H1 (cell line): ENCODE results near the gene OPHN1. TPM values are rescaled to one million over a fixed set of nuclear protein-coding genes. Genes with fewer than 3 reads are reported as not detected.

Experiments used
- CTCF ChIA-PET: fragments of 300-600 bp; sonication (Branson Sonifier 250); formaldehyde crosslinking; loops from one replicate; lab custom pipeline; 2021; ENCODE audit not compliant: partially characterized antibody; lab: Charles Lee
- POLR2A ChIA-PET: fragments of 300-600 bp; sonication (Branson Sonifier 250); formaldehyde crosslinking; loops from one replicate; lab custom pipeline; 2021; ENCODE audit warnings: inconsistent platforms; ENCODE audit not compliant: partially characterized antibody; lab: Charles Lee
- DNase-seq, 2 experiments: peaks; one replicate each; pipeline versions ENCODE4 v3.0.0 to v3.0.0-alpha.2; 2010 to 2022; ENCODE audit warnings: low spot score in 2 of 2, low read depth in 1 of 2, mixed read lengths in 1 of 2
- FAIRE-seq: peaks from 2 replicates; lab custom pipeline; 2011; peaks lifted over from hg19 to GRCh38; lab: Jason Lieb, UNC
- H2AFZ ChIP-seq: 2 replicates; pipeline ENCODE4 v1.8.1; 2012; ENCODE audit warnings: low read length, inconsistent platforms
- H2AK5ac ChIP-seq: 2 replicates; pipeline ENCODE4 v1.6.1; 2013; ENCODE audit warnings: low read depth, low read length
- H2BK120ac ChIP-seq: replicated peaks from 2 replicates; pipeline ENCODE3; 2013; ENCODE audit warnings: low read depth, low read length, inconsistent platforms
- H2BK12ac ChIP-seq: 2 replicates; pipeline ENCODE4 v1.6.1; 2013; ENCODE audit warnings: low read depth, low read length
- H2BK15ac ChIP-seq: 2 replicates; pipeline ENCODE4 v1.6.1; 2013; ENCODE audit warnings: low read length
- H2BK20ac ChIP-seq: 2 replicates; pipeline ENCODE4 v1.6.1; 2013; ENCODE audit warnings: low read length
- H2BK5ac ChIP-seq: 2 replicates; pipeline ENCODE4 v1.6.1; 2013; ENCODE audit warnings: low read depth, low read length
- H3K14ac ChIP-seq: 2 replicates; pipeline ENCODE4 v1.6.1; 2013; ENCODE audit warnings: inconsistent platforms; ENCODE audit not compliant: insufficient read length
- H3K18ac ChIP-seq: 2 replicates; pipeline ENCODE4 v1.6.1; 2013; ENCODE audit warnings: low read length; ENCODE audit errors: extremely low read depth
- H3K23ac ChIP-seq: 2 replicates; pipeline ENCODE4 v1.6.1; 2013; ENCODE audit warnings: inconsistent platforms; ENCODE audit not compliant: insufficient read length
- H3K23me2 ChIP-seq: 2 replicates; pipeline ENCODE4 v1.6.1; 2013; ENCODE audit warnings: low read depth, low read length
- H3K27ac ChIP-seq: 2 replicates; pipeline ENCODE4 v1.6.1; 2011; ENCODE audit warnings: low read depth, low read length, inconsistent platforms
- H3K27me3 ChIP-seq, 4 experiments: replicated peaks in 1 of 4; 1 replicate in 1 of 4; 2 replicates in 3 of 4; pipeline versions ENCODE4 v1.6.1 to v1.8.1; 2011 to 2013; ENCODE audit warnings: low read length in 3 of 4, mild to moderate bottlenecking in 3 of 4, inconsistent platforms in 2 of 4, mixed read lengths in 2 of 4, moderate library complexity in 1 of 4; ENCODE audit not compliant: control insufficient read depth in 3 of 4, insufficient read depth in 3 of 4; ENCODE audit errors: extremely low read depth in 1 of 4
- H3K36me3 ChIP-seq, 4 experiments: 2 replicates each; pipeline versions ENCODE4 v1.6.1 to v1.8.1; 2011 to 2013; ENCODE audit warnings: mild to moderate bottlenecking in 4 of 4, low read length in 3 of 4, moderate library complexity in 2 of 4, control low read depth in 1 of 4, inconsistent platforms in 1 of 4; ENCODE audit not compliant: insufficient read depth in 4 of 4, control insufficient read depth in 2 of 4
- H3K4ac ChIP-seq: replicated peaks from 2 replicates; pipeline ENCODE3; 2013; ENCODE audit warnings: low read length, low read depth, mixed read lengths, inconsistent platforms; ENCODE audit not compliant: insufficient read length
- H3K4me1 ChIP-seq, 4 experiments: replicated peaks in 1 of 4; 1 replicate in 1 of 4; 2 replicates in 3 of 4; pipeline versions ENCODE4 v1.6.1 to v1.8.1; 2011 to 2013; ENCODE audit warnings: low read length in 3 of 4, inconsistent platforms in 2 of 4, mixed read lengths in 1 of 4; ENCODE audit not compliant: insufficient read depth in 4 of 4, control insufficient read depth in 3 of 4
- H3K4me2 ChIP-seq, 2 experiments: 2 replicates each; pipeline versions ENCODE4 v1.6.1 to v1.8.1; 2011 to 2013; ENCODE audit warnings: low read depth in 2 of 2, low read length in 2 of 2, control low read depth in 1 of 2, inconsistent platforms in 1 of 2, mild to moderate bottlenecking in 1 of 2; ENCODE audit not compliant: insufficient read depth in 1 of 2
- H3K4me3 ChIP-seq, 4 experiments: fragments of 200-600, 300-600 bp in 1 of 4; sonication (generic), shearing (Covaris generic), sonication (Bioruptor Twin) in 1 of 4; 2 replicates each; pipeline versions ENCODE4 v1.5.1 to v1.8.1; 2011 to 2016; ENCODE audit warnings: low read length in 4 of 4, low read depth in 3 of 4, control low read depth in 2 of 4, inconsistent platforms in 2 of 4, mild to moderate bottlenecking in 2 of 4, mixed read lengths in 1 of 4, moderate library complexity in 1 of 4; ENCODE audit not compliant: insufficient read depth in 2 of 4; ENCODE audit errors: extremely low read depth in 1 of 4
- H3K56ac ChIP-seq: replicated peaks from 2 replicates; pipeline ENCODE3; 2013; ENCODE audit warnings: low read depth, mild to moderate bottlenecking, mixed read lengths, low read length, inconsistent platforms; ENCODE audit not compliant: insufficient read length
- H3K79me1 ChIP-seq: 2 replicates; pipeline ENCODE4 v1.6.1; 2013; ENCODE audit warnings: low read depth, low read length, control low read depth
- H3K79me2 ChIP-seq, 2 experiments: 2 replicates each; pipeline versions ENCODE4 v1.6.1 to v1.8.1; 2012 to 2013; ENCODE audit warnings: low read length in 2 of 2, mild to moderate bottlenecking in 2 of 2, inconsistent platforms in 1 of 2; ENCODE audit not compliant: insufficient read depth in 2 of 2, control insufficient read depth in 1 of 2
- H3K9ac ChIP-seq, 4 experiments: replicated peaks in 1 of 4; 1 replicate in 1 of 4; 2 replicates in 3 of 4; pipeline versions ENCODE4 v1.6.1 to v1.8.1; 2011 to 2013; ENCODE audit warnings: low read depth in 3 of 4, low read length in 3 of 4, control low read depth in 2 of 4, mild to moderate bottlenecking in 2 of 4, moderate library complexity in 2 of 4, inconsistent platforms in 1 of 4; ENCODE audit errors: extremely low read depth in 1 of 4
- H3K9me3 ChIP-seq, 2 experiments: 2 replicates each; pipeline versions ENCODE4 v1.6.1 to v1.8.1; 2012 to 2013; ENCODE audit warnings: mild to moderate bottlenecking in 2 of 2, moderate library complexity in 2 of 2, control low read depth in 1 of 2, inconsistent platforms in 1 of 2, low read depth in 1 of 2, low read length in 1 of 2, mixed read lengths in 1 of 2; ENCODE audit not compliant: insufficient read depth in 2 of 2
- H4K20me1 ChIP-seq, 2 experiments: replicated peaks in 1 of 2; 2 replicates each; pipeline versions ENCODE3 to v1.8.1; 2011 to 2013; ENCODE audit warnings: inconsistent platforms in 2 of 2, low read length in 2 of 2, mild to moderate bottlenecking in 1 of 2; ENCODE audit not compliant: insufficient read depth in 2 of 2, control insufficient read depth in 1 of 2
- H4K5ac ChIP-seq: 2 replicates; pipeline ENCODE4 v1.6.1; 2013; ENCODE audit warnings: low read length, low read depth, mixed read lengths, inconsistent platforms; ENCODE audit not compliant: insufficient read length
- H4K8ac ChIP-seq: 2 replicates; pipeline ENCODE4 v1.8.0; 2013; ENCODE audit warnings: mild to moderate bottlenecking, moderate library complexity, low read length, inconsistent platforms; ENCODE audit not compliant: insufficient read depth; ENCODE audit errors: extremely low read depth
- H4K91ac ChIP-seq: replicated peaks from 2 replicates; pipeline ENCODE3; 2013; ENCODE audit warnings: low read length, mixed read lengths, inconsistent platforms; ENCODE audit not compliant: insufficient read length
- BACH1 ChIP-seq: IDR thresholded peaks from 2 replicates; pipeline ENCODE4 v1.6.1; 2012; ENCODE audit warnings: low read length, improper control_type of control experiment
- EP300 ChIP-seq, 2 experiments: IDR thresholded peaks; 1 replicate in 1 of 2; 2 replicates in 1 of 2; pipeline ENCODE4 v1.6.1; 2011 to 2012; ENCODE audit warnings: low read depth in 2 of 2, low read length in 2 of 2, mild to moderate bottlenecking in 2 of 2, borderline replicate concordance in 1 of 2, inconsistent platforms in 1 of 2, moderate library complexity in 1 of 2
- KDM4A ChIP-seq: IDR thresholded peaks from one replicate; pipeline ENCODE4 v1.7.1; 2012; ENCODE audit warnings: low read depth, mild to moderate bottlenecking, moderate library complexity, low read length, inconsistent platforms; ENCODE audit not compliant: severe bottlenecking
- NRF1 ChIP-seq: IDR thresholded peaks from 2 replicates; pipeline ENCODE4 v1.6.1; 2011; ENCODE audit warnings: mild to moderate bottlenecking, low read depth, low read length, improper control_type of control experiment
- RNF2 ChIP-seq: fragments of 200-900, 300-1000 bp; sonication (generic); IDR thresholded peaks from 2 replicates; pipeline ENCODE4 v1.7.1; 2016; ENCODE audit warnings: borderline replicate concordance, low read depth, mild to moderate bottlenecking, antibody characterized with exemption, low read length; ENCODE audit not compliant: poor library complexity, severe bottlenecking; ENCODE audit errors: missing control alignments
- SP4 ChIP-seq: IDR thresholded peaks from 2 replicates; pipeline ENCODE4 v1.6.1; 2012; ENCODE audit warnings: low read length, inconsistent platforms
- SRF ChIP-seq: IDR thresholded peaks from 2 replicates; pipeline ENCODE4 v1.6.1; 2011; ENCODE audit warnings: mild to moderate bottlenecking, low read depth, low read length, moderate library complexity
- WGBS, 2 experiments: shearing (Covaris generic) in 1 of 2; methylation state at CpG; one replicate each; pipeline versions ENCODE4 v1.1.6 to v1.1.7; 2013 to 2015; ENCODE audit warnings: low lambda C conversion rate in 2 of 2, mixed read lengths in 2 of 2, inconsistent platforms in 1 of 2, low coverage in 1 of 2, missing lambda C conversion rate in 1 of 2; ENCODE audit not compliant: insufficient replicate concordance in 2 of 2, insufficient coverage in 1 of 2, insufficient read length in 1 of 2; ENCODE audit errors: extremely low coverage in 1 of 2, missing lambda C conversion rate in 1 of 2; 5-methylcytosine and 5-hydroxymethylcytosine counted together
- polyA plus RNA-seq, 7 experiments: library from polyadenylated mRNA; depleted of rRNA in 3 of 7; stranded (reverse) in 5 of 7; unstranded in 2 of 7; fragments of >200 nt in 5 of 7; fragments of 200-250 nt in 2 of 7; gene quantifications; 1 replicate in 5 of 7; 2 replicates in 1 of 7; 4 replicates in 1 of 7; pipeline versions ENCODE4 v1.2.1 to v1.2.3, GENCODE V29; 2011 to 2013; ENCODE audit warnings: missing spikeins in 2 of 7, mixed read lengths in 2 of 7
- total RNA-seq: library from RNA; stranded (reverse); fragmentation: NEBNext Ultra II Directional; extraction: Animal tissue kit (Norgen Biotek cat#: 25700); gene quantifications from 2 replicates; pipeline ENCODE4 v1.2.1, GENCODE V29; 2021
- TF ChIP-seq, protein P1 (sequence below): IDR thresholded peaks from 2 replicates; pipeline ENCODE4 v1.6.1; 2011; ENCODE audit warnings: low read length, improper control_type of control experiment

The OPHN1 gene
- total and polyA plus RNA-seq, 2 of the 8 experiments (the other 6 are each of a cell fraction or from before 2014, with no cell fraction given): 1.2 to 3.5 TPM

DNA sequence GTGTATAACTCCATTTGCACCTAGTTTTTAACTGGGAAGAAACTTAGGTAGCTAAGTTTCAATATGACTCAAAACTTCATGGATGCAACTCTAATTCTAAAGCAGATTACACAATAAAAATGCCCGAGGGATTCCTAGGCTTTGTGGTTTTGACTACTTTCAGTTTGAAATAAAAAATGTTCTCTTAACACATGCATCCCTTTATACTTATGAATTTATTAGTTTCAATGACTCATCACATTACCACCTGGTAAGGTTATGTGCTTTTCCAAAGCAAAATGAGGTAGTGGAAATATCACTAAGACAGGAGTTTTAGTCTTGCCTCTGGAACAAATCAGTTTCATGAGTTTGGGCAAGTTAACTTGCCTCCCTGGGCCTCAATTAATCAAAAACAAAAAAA, 125.5 kb downstream of the OPHN1 start:
- no peak overlapping the region for H2BK15ac ChIP-seq
- H2AFZ ChIP-seq: no peak overlapping the region
- DNase-seq: no peak
- H3K23ac ChIP-seq: no peak overlapping the region
- CTCF ChIA-PET: no interaction called here
- no peak overlapping the region for H2BK20ac ChIP-seq
- H3K79me2 ChIP-seq: no peaks in the 10 kb centered on the region
- POLR2A ChIA-PET: no interaction called here
- FAIRE-seq: no peak
- H4K8ac ChIP-seq: no peak overlapping the region
- H3K9ac ChIP-seq: no peak overlapping the region
- no peak overlapping the region for H3K4me3 ChIP-seq
- H3K4me2 ChIP-seq: no peak overlapping the region
- H3K14ac ChIP-seq: no peak overlapping the region
- WGBS, 2 experiments: 91% methylated on average over 1 of the region's 1 CpG; no CpG with 5 or more reads in 1 of the 2 experiments
- H2BK5ac ChIP-seq: no peak overlapping the region
- H3K27ac ChIP-seq: no peak overlapping the region
- no peaks in the 10 kb centered on the region for H3K36me3 ChIP-seq
- H3K4ac ChIP-seq: no peak overlapping the region
- H2BK12ac ChIP-seq: no peak overlapping the region
- no peaks in the 10 kb centered on the region for H3K4me1 ChIP-seq
- H4K20me1 ChIP-seq: no peaks in the 10 kb centered on the region
- no peak overlapping the region for H4K5ac ChIP-seq
- H2AK5ac ChIP-seq: no peak overlapping the region
- no peaks in the 10 kb centered on the region for H3K9me3 ChIP-seq
- no peak overlapping the region for H3K18ac ChIP-seq
- H3K56ac ChIP-seq: no peak overlapping the region
- H3K23me2 ChIP-seq: no peaks in the 10 kb centered on the region
- no peak overlapping the region for H4K91ac ChIP-seq
- TF ChIP-seq NRF1 (no peak), KDM4A (no peak), RNF2 (no peak), SRF (no peak), SP4 (no peak), BACH1 (no peak), EP300 (IDR thresholded peaks at IDR 0.05; ENCODE audit: borderline replicate concordance in 1 of 2, low read depth in 2 of 2, low read length in 2 of 2) (no peak)
- TF ChIP-seq, protein P1, sequence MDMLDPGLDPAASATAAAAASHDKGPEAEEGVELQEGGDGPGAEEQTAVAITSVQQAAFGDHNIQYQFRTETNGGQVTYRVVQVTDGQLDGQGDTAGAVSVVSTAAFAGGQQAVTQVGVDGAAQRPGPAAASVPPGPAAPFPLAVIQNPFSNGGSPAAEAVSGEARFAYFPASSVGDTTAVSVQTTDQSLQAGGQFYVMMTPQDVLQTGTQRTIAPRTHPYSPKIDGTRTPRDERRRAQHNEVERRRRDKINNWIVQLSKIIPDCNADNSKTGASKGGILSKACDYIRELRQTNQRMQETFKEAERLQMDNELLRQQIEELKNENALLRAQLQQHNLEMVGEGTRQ: no peak
- H2BK120ac ChIP-seq: no peak overlapping the region
- H3K79me1 ChIP-seq: no peaks in the 10 kb centered on the region; the same call in 1 of the 2 replicates
- no peaks in the 10 kb centered on the region for H3K27me3 ChIP-seq
